GM21423 (cell line): ENCODE data around the gene PSMB10.
"Not testable (repeated sequence)": the region's sequence is repeated elsewhere in the genome, so short reads cannot be mapped to it uniquely, and the experiment has no call there.

Experiments used
- ATAC-seq: cut with Tn5 transposase; IDR thresholded peaks from one replicate; pipeline ENCODE4 v1.9.1; 2021; ENCODE audit warnings: mild to moderate bottlenecking, moderate library complexity; ENCODE audit not compliant: unreplicated experiment

PSMB10 gene

DNA sequence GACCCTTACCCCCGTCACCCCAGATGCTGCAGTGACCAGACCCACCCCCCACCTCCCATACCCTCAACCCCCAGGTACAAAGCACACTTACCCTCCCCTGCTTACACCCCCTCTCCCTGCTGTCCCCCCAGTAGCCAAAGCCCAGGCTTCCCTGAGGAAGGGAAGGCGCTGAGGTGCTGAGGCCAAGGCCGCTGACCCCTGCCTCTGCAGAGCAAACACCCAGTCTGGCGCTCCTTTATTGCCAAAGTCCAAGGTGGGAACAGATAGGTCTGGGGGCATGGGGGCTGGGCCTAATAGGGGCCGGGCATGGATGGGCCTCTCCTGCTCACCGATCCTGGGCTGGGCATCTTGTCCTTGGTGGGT, 6.6 kb upstream of the PSMB10 start:
- no peak for ATAC-seq

DNA sequence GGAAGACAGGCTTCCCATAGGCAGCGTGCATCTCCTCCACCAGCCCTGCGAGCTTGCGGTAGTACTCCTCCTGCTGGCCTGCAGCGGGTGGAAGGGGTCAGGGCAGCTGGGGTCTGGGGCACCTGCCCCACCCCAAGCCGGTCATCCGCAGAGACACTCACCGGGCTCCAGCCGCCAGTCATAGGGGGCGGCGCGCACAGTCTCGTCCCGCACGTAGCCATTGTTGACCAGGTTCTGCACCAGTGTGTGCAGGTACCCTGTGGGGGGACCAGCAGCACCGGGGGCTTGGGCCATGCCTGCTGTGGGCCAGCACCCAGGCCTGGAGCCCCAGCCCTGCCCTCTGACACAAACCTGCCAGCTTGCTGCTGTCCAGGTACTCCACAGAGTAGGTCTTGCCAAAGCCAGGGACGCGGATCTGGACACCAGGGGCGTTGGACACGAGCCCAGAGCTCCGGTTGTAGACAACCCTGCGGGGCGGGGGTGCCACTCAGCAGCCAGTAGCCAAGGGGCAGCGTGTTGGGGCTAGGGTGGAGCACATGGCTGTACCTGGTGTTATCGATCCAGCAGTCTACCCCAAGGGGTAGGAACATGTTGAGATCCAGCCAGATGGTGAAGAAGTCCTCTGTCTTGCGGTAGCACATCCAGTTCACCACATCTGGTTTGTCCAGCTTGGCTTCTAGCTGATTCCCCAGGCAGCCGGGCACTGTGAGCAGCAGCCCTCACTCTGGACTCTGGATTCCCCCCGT, 6.0 kb upstream of the PSMB10 start:
- no peak for ATAC-seq

DNA sequence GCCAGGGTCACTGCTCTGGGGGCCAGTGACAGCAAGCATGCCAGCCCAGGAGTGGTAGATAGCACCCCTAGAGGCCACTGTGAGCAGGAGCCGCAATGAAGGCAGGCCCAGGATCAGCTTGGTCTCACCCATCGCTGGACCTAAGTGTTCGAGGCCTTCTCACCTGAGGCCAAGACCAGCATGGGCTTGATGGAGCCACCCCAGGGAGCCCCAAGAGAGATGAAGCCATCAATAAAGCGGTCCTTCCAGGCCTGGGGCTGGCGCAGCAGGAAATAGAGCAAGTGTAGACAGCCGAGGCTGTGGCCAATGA, 5.5 kb upstream of the PSMB10 start:
- no peak for ATAC-seq

DNA sequence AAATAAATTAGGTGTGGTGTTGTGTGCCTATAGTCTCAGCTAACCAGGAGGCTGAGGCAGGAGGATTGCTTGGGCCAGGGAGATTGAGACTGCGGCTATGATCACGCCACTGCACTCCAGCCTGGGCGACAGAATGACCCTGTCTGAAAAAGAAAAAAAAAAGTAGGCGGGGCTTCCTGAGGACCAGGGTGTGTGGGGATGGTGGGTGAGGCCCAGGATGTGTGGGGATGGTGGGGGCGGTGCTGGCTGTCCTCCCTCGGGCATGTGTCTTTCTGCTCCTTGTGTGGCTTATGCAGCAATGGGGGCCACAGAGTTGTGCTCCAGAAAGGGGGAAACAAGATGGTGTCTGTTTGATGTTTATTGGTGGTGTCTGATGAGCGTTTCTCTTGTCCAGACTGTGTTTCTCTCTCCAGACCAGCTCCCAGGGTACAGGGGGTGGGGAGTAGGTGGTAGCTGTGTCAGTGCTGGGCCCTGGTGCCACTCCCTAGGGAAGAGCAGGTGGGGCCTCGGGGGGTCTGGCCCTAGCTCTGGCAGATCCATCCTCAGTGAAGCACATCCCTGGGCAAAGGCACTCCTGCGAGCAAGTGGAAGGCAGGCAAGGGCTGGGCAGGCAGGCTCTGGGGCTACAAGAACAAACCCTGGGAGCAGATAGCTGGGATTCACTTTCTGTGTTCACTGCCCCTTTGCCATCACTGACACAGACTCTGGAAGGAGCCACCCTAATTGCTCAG, 5.0 kb upstream of the PSMB10 start:
- ATAC-seq: no peak

DNA sequence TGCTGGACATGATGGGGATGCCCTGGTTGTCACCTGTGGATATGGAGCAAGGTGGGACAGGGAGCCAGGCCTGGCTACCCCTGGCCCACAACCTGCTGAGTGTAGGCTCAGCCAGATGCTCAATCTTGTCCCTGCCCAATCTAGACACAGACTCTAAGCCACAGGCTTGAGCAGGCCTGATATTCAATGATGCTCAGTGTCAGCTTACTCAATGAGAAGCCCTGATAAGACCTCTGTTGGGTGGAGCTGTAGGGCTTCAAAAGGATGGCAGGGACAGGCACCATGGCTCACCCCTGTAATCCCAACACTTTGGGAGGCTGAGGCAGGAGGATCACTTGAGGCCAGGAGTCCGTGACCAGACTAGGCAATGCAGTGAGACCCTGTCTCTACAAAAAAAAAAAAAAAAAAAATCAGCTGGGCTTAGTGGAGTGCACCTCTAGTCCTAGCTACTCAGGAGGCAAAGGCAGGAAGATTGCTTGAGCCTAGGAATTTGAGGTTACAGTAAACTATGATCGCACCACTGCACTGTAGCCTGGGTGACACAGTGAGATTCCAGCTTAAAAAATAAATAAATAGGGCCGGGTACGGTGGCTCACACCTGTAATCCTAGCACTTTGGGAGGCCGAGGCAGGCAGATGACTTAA, 3.9 kb upstream of the PSMB10 start:
- no peak for ATAC-seq

DNA sequence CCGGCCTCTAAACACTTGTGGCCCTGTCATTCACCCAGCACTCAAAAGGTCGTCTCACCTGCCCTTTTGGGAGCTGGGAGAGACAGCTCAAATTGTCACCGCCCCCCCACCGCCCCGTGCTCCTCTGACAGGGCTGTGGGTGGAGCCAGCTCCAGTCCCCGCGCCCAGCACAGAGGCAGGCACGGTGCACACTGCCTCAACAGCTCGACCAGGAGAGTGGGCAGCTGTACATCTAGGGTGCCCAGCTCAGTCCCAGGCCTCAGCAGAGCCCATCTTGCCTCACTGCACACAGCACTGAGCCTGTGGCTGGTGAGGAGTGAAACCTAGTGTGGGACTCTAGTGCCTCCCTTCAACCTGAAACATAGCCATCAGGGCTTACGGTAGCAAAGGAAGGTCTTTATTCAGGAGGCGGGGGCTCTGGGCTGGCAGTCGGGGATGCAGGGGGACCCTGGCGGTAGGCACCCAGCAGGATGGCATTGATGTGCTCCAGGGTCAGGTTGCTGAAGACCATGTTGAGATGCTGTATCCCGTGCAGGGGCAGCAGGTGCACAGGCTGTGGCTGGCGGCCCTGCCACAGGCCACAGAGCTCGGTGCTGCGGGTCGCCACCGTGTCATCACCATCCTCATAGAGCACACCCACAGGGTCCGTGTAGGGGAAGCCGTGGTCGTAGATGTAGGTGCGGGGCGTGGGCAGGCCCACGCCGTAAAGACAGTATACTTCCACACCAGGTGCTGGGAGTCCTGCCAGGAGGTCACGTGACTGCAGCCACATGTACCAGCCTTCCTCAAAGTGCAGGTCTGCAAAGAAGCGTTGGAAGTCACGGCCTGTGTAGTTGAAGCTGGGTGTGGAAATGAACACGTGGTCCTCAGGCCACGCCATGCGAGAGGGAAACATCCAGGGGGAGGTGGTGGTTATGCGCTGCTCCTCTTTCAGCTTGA, 3.1 kb upstream of the PSMB10 start:
- no peak for ATAC-seq

DNA sequence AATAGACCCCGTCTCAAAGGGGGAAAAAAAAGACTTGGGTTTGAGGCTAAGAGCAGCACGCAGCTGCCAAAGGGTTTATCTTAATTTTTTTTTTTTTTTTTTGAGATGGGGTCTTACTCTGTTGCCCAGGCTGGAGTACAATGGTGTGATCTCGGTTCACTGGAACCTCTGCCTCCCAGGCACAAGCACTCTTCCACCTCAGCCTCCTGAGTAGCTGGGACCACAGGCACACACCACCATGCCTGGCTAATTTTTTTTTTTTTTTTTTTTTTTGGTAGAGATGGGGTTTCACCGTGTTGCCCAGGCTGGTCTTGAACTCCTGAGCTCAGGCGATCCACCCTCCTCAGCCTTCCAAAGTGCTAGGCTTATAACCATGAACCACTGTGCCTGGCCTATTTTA, 1.1 kb upstream of the PSMB10 start:
- not testable (repeated sequence) for ATAC-seq

DNA sequence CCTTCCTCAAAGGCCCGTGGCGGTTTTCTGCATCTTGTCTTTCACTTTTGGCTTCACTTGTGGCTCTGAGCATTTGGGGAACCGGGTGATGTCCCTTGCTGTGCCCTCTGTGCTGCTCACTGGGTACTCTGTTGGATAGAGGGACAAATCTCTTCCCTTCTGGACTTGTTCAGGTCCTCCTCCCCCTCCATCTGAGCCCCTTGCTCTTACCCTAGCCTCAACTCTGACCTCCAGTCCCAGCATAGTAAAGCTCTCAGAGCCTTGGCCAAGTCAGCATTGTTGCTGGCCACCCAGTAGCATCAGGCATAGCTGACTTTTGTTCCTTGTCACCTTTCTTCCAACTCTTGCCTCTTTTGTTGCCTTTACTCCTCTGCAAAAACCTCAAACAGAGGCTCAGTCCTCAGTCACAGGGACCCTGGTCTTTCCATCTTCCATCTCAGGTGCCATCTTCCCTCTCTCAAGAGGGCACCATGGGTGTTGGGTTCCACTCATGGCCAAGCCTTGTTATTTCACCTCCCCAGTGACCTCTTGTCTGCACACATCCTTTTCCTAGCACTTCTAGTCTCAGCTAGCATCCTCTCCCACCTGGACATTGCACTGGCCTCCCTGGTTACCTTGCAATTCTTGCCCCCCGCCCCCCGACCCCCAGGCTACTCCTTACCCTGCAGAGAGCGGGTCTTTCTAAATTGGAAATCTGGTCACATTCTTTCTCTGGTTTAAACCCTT, 393 bp upstream of the PSMB10 start:
- peak; percentile 54 for ATAC-seq

DNA sequence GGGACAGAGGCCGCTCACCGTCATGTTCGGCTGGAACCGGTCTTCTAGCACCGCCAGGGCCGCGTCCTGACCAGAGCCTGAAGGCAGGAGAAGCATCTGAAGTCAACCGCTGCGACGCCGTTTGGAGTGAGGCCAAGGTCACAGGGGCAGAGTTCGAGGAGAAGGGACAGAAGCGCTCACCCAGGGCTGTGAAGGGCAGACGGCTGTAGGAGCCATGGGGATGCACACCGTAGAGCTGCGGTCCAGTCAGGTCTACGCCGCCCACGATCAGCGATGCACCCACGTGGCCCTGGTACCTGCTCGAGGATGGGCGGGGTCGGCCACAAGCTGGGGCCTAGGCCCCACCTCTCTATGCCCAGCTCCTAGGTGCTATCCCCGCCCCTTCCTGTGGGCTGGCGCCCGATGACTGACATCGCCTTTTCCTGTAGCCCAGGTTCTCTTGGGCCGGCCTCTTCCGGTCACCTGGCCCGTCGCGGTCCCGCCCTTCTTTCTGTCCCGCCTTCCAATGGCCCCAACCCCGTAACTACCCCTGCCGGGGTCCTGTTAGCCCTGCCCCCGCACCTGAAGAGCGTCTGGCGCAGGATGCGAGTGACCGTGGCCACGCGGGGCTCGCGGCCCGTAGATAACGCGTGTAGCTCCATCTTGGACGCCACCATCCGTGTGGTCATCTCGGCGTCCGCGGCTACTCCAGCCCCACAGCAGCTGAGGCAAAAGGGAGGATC, 1.1 kb downstream of the PSMB10 start:
- peak; percentile 82 for ATAC-seq

DNA sequence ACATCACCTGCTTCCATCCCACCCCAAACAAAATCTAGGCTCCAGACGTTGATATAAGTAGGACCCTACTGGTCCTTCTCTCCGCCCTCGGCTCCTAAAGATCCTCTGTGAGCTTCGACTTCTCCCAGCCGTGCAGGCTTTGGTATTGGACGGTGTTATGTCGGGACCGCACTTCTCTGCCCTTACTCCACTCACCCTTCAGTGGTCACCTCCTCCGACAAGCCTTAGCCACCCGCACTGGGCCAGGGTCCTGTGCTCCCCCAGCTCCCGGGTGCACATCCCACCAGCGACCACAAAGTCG, 1.6 kb downstream of the PSMB10 start:
- ATAC-seq: no peak

DNA sequence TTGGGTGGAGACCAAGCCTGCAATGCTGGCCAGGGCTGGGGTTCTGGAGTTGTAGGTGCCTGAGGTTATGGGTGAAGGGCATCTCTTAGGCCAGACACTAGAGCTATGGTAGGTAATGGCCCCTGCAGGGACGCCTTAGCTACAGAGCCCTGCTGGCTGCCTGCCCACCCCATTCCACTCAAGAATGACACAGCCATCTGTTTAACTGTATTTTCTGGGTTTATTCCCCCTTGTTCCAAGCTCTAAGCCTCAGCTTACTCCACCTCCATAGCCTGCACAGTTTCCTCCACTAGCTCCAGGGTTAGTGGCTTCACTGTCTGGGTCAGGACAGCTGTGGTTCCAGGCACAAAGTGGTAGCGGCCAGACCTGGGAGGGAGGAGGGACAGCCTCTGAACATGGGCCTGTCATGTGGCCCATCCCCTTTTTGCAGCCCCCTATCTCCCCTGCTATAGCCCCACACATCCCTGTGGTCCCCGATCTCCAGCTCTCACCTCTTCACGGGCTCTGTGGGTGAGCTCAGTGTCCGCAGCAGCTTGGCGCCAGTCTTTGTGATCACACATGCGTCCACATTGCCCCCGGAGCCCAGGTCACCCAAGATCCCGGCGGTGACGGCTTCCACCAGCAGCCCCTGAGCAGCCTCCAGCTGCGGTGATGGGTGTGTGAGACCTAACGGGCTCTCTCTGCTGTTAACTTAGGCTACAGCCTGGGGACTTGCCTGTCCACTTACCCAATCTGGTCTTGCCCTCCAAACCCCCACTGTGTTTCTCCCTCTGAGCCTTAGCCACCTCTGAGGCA, 2.1 kb downstream of the PSMB10 start:
- no peak for ATAC-seq

DNA sequence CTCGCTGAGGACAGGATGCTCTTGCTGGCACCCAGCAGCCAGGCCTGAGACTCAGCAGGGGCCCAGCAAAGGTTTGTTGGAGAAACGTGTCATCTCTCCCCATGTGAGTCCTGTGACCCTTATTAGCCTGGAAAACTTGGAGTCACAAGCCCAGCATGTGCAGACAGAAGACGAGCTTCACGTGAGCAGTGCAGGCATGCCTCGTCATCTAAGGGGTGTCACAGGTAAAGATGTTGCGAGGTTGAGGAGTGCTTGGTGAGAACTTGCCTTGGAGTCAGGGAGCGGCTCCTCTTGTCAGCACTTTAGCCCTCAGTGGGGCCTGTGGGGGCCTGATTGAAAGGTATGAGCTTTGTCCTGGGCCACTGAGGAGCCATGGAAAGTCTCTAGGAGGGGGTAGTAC, 2.8 kb downstream of the PSMB10 start:
- no peak for ATAC-seq

DNA sequence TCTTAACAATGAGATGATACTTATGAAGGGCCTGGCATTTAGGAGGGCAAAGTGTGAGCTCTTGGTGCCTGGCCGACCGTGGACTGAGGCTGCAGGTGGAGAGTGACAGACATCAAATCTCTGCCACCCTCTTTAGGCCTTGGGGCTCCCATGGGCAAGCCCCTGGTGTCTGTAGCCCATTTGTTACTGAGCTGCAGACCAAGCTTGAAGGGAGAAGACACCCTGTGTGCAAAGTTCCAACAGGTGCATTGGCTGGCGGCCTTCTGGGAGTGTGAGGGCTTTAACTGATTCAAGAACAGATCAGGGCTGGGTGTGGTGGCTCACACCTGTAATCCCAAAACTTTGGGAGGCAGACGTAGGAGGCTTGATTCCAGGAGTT, 4.2 kb downstream of the PSMB10 start:
- no peak for ATAC-seq

DNA sequence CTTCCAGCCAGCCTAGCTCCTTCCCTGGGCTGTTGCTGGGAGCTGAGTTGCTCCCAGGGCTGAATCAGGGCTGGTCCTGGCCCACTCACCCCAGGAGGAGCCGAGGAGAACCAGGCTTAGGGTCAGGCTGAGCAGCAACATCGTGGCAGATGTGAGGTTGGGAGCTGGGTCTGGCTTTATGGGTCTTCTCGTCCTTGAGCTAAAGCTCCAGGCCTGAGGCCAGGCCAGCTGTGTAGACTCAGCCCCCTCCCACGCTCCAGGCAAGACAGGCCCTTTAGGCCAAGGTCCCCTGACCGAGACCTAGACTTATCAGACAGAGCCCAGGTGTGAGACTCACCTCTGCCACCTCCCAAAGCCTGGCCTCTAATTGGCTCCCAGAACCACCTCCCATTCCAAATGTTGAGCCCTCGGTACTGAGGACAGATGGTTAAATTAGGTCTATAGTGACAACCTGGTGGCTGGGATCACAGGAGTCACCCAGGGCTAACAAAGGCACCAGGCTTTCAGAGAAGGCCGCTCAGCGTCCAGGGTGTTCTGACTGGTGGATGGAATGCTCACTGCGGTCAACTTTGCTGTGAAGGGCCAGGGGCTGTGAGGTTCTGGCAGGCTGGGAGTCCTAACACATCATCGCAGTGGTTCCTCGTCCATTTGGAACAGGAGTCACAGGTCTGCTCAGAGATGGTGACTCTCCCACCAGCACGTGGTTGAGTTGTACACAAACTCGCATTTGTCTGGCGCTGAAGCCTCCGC, 4.8 kb downstream of the PSMB10 start, which contains the start of gene CTRL:
TSS of gene CTRL (minus strand) at position 151 of the 750 bp plus-strand sequence. CDS start at position 141, 10 bp downstream.
- ATAC-seq: no peak

DNA sequence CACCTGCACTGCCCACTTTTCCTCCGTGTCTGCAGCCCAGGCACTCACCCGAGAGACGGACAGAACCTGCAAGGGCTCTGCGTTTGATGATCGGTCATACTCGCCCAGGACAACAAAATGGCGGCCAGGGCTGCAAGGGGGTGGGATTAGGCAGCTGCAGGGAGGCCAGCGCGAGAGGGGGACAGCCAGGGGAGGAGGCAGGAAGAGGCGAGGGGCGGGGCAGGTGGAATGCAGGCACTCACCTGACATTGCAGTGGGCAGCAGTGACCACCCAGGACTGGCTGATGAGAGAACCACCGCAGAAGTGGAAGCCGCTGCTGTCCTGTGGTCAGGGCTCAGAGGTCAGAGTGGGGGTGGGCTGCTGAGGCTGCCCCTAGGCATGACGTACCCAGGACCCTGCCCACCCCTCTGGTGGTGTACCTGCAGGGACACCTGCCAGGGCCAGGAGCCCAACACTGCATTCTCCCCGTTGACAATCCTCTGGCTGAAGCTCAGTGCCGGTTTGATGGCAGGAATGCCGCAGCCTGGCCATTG, 5.9 kb downstream of the PSMB10 start:
- no peak for ATAC-seq

DNA sequence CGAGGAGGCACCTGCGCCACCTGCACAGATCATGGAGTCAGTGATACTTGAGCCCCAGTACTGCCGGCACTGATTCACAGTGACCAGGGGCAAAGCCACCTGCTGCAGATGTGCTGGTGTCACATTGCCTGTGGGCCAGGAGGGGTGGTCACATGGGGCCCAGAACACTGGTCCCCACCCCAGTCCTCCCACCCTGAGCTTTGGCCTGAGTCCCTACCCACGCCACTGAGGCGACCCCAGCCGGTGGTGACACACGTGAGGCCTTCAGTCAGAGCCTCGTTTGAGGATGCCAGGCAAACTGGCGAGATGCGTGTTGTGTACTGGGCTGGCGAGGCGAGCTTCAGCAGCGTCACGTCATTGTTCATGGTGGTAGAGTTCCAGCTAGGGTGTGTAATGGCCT, 6.5 kb downstream of the PSMB10 start:
- no peak for ATAC-seq

DNA sequence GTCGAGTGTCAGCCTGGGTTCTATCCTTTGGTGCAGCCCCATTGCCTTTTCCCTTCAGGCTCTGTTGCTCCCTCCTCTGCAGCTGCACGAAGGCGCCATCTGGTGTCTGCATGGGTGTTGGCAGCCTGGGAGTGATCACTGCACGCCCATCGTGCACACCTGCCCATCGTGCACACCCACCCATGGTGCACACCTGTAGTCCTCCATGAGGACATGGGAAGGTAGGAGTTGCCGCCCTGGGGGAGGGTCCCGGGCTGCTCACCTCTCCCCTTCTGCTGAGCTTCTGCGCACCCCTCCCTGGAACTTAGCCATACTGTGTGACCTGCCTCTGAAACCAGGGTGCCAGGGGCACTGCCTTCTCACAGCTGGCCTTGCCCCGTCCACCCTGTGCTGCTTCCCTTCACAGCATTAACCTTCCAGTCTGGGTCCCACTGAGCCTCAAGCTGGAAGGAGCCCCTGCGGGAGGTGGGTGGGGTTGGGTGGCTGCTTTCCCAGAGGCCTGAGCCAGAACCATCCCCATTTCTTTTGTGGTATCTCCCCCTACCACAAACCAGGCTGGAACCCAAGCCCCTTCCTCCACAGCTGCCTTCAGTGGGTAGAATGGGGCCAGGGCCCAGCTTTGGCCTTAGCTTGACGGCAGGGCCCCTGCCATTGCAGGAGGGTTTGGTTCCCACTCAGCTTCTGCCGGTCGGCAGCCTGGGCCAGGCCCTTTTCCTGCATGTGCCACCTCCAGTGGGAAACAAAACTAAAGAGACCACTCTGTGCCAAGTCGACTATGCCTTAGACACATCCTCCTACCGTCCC, 7.9 kb downstream of the PSMB10 start:
- ATAC-seq: no peak
